NT2/D1 (cell line): ENCODE measurements around the gene KCTD15.

Source experiments
- DNase-seq: peaks from one replicate; pipeline ENCODE4 v3.0.0-alpha.2; 2011; ENCODE audit warnings: low read depth, low spot score
- H3K27me3 ChIP-seq: 2 replicates; pipeline ENCODE4 v1.6.0; 2011; ENCODE audit warnings: mild to moderate bottlenecking; ENCODE audit not compliant: insufficient read length, insufficient read depth
- H3K36me3 ChIP-seq: 2 replicates; pipeline ENCODE4 v1.6.1; 2011; ENCODE audit warnings: mild to moderate bottlenecking, low read length, mixed read lengths; ENCODE audit not compliant: insufficient read depth, insufficient read length
- H3K4me1 ChIP-seq: 2 replicates; pipeline ENCODE4 v1.5.1; 2011; ENCODE audit not compliant: insufficient read depth, insufficient read length
- H3K4me3 ChIP-seq: 2 replicates; pipeline ENCODE4 v1.5.1; 2011; ENCODE audit warnings: low read depth; ENCODE audit not compliant: insufficient read length
- H3K9ac ChIP-seq: 2 replicates; pipeline ENCODE4 v1.6.0; 2011; ENCODE audit warnings: low read depth; ENCODE audit not compliant: insufficient read length
- H3K9me3 ChIP-seq: 2 replicates; pipeline ENCODE4 v1.5.1; 2011; ENCODE audit warnings: mild to moderate bottlenecking, low read length; ENCODE audit not compliant: insufficient read depth
- SUZ12 ChIP-seq: IDR thresholded peaks from 2 replicates; pipeline ENCODE4 v1.6.1; 2011; ENCODE audit not compliant: insufficient read length, insufficient read depth; ENCODE audit errors: extremely low read depth
- YY1 ChIP-seq: IDR thresholded peaks from 2 replicates; pipeline ENCODE4 v1.6.1; 2011; ENCODE audit not compliant: insufficient read length, insufficient read depth
- ZNF274 ChIP-seq: IDR thresholded peaks from 2 replicates; pipeline ENCODE4 v1.6.1; 2011; ENCODE audit warnings: mild to moderate bottlenecking, low read depth, low read length

KCTD15 gene

DNA sequence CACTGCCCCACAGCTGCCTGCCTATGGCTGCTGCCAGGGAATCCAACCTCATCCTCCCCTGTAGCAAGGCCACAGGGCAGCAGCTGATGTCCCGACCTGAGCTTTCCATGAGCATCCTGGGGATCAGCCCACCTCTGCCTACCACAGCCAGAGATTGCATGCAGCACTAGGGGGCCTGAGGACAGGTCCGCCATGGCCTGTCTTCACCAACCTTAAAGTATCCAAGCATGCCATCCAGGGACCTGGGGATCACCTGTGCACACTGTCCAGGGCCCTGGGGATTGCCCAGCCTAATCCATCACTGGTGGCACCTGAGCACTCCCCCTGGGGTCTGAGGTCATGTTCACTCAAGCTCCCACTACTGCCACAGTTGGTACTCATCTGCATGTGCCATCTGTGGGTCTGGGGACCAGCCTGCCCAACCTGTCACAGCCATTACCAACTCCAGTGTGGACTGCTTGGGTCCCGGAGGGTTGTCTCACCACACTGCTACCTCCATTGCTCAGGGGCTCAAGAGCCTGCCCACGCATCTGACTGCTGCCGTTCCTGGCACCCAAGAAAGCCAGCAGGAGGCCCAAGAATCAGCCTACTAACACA lies 53.0 kb downstream of the KCTD15 start:
- no peak overlapping the region for H3K4me3 ChIP-seq
- no peak for DNase-seq
- TF ChIP-seq ZNF274 (no peak), SUZ12 (no peak), YY1 (no peak)
- no peaks in the 10 kb centered on the region for H3K4me1 ChIP-seq
- H3K36me3 ChIP-seq, result no peaks in the 10 kb centered on the region
- no peaks in the 10 kb centered on the region for H3K27me3 ChIP-seq
- no peaks in the 10 kb centered on the region for H3K9me3 ChIP-seq
- no peak overlapping the region for H3K9ac ChIP-seq

DNA sequence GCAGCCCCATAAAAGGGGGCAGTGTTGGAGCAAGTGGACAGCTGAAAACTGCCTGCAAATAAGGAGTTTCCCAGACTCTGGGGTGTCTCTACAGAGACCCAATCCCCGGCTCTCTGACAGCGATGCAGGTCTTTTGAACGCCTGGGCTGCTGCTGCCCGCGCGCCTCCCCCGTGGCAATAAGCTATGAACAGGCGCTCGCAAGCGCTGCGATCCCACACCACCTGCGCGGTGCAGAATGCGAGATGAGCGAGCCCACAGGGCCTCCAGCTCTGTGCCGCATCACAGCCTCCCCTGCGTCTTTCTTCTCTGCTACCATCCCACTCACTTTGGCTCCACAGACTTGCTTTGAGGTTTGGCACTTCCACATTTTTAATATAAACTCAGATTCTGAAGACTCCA lies 62.3 kb downstream of the KCTD15 start:
- no peak for DNase-seq
- Histone ChIP-seq H3K9me3 (no peaks in the 10 kb centered on the region), H3K4me1 (no peaks in the 10 kb centered on the region), H3K36me3 (no peaks in the 10 kb centered on the region), H3K9ac (no peak overlapping the region), H3K4me3 (no peak overlapping the region), H3K27me3 (no peaks in the 10 kb centered on the region)
- no peak for TF ChIP-seq SUZ12
- TF ChIP-seq YY1, result no peak
- no peak for TF ChIP-seq ZNF274

DNA sequence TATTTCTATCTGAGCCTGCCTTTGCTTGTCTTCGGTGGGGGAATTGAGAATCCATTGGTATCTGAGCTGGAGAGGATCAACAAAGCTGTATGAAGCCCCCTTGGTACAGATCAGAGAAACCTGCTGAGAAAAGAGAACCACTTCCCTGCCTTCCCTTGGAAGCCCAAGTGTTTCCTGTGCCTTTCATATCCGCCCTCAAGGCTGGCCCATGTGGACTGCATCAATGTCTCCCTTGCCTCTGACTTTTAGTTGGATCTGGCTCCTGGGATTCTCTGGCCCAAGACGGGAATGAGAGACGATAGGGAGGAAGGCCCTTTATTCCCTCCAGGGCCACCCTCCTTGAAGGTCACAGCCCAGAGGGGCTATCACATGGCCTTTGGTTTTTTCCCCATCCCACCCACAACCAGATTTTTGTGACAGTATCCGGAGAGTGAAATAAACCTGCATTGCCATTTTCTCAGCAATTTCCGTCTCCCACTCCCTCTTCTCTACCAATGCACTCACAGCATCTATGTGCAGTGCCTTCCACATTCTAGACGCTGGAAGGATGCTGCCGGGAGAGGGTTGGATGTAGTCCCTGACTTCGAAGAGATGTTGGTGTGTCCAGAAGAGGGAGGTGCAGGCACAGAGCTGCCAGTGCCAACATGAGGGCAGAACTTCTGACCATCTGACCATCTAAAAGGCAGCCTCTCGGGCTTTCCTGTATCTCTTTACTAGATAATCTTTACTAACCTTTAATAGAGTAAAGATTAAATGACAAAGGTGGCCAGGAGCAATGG lies 63.8 kb downstream of the KCTD15 start:
- H3K27me3 ChIP-seq, result no peaks in the 10 kb centered on the region
- no peak for TF ChIP-seq ZNF274
- TF ChIP-seq SUZ12, result no peak
- no peak for TF ChIP-seq YY1
- H3K36me3 ChIP-seq, result no peaks in the 10 kb centered on the region
- no peak overlapping the region for H3K4me3 ChIP-seq
- no peaks in the 10 kb centered on the region for H3K9me3 ChIP-seq
- H3K4me1 ChIP-seq, result no peaks in the 10 kb centered on the region
- no peak for DNase-seq
- H3K9ac ChIP-seq, result no peak overlapping the region

DNA sequence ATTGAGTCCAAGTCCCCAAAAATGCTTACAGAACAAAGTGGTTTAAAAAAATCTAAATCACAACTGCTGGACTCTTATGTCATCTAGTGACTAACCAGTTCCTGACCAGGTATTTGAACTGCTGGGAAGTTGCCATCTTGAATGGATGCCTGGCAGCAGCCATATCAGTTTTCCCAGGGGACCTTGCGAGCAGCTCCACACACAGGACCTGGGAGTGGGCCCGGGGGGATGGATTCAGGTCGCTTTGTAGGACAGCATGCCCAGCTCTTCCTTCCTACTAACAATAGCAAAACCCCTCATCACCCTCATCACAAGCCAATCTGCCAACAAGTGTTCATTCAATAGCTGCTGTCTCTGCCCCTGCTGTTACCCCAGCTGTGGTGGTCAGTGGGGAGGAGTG lies 65.3 kb downstream of the KCTD15 start:
- Histone ChIP-seq H3K27me3 (no peaks in the 10 kb centered on the region), H3K4me1 (no peaks in the 10 kb centered on the region), H3K4me3 (no peak overlapping the region), H3K36me3 (no peaks in the 10 kb centered on the region), H3K9ac (no peak overlapping the region), H3K9me3 (no peaks in the 10 kb centered on the region)
- no peak for DNase-seq
- no peak for TF ChIP-seq YY1
- TF ChIP-seq ZNF274, result no peak
- TF ChIP-seq SUZ12, result no peak

DNA sequence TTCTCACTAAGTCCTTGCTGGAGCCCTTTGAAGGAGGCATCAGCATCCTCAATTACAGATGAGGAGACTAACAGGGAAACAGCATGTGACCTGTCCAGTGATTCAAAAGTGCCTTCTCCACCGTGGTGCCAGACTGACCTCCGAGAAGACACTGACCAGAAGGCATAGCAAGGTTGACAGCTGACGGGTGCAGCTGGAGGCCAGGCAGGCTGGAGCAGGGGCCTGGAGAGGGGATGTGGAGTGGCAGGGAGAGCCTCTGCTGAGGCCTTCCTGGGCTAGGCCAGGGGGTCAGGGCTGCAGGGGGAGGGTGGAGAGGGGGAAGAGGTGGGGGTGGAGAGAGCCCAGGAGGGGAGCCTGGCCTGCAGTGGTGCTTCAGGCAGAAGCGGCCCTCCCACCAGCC lies 66.3 kb downstream of the KCTD15 start:
- Histone ChIP-seq H3K27me3 (no peaks in the 10 kb centered on the region), H3K4me1 (no peaks in the 10 kb centered on the region), H3K36me3 (no peaks in the 10 kb centered on the region), H3K9me3 (no peaks in the 10 kb centered on the region), H3K9ac (no peak overlapping the region), H3K4me3 (no peak overlapping the region)
- no peak for DNase-seq
- no peak for TF ChIP-seq ZNF274
- TF ChIP-seq SUZ12, result no peak
- TF ChIP-seq YY1, result no peak

DNA sequence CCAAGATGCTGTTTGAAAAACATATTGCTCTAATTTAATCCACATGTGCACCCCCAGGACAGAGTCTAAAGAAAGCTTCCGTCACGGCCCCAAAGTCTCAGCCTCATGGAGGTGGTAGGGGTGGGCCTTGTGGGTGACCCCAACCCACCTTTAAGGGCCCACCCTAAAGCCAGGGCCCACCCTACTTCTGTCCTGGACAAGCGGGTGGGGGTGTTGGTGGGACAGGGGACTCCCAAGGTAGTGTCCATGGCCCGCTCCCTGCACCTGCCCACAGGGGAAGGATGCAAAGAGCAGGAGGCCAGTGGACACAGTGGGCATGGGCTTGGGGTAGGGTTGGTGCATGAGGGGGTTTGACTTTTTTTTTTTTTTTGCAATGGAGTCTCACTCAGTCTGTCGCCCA lies 66.8 kb downstream of the KCTD15 start:
- Histone ChIP-seq H3K4me3 (no peak overlapping the region), H3K9ac (no peak overlapping the region), H3K9me3 (no peaks in the 10 kb centered on the region), H3K27me3 (no peaks in the 10 kb centered on the region), H3K36me3 (no peaks in the 10 kb centered on the region), H3K4me1 (no peaks in the 10 kb centered on the region)
- DNase-seq, result no peak
- TF ChIP-seq SUZ12, result no peak
- TF ChIP-seq YY1, result no peak
- no peak for TF ChIP-seq ZNF274

DNA sequence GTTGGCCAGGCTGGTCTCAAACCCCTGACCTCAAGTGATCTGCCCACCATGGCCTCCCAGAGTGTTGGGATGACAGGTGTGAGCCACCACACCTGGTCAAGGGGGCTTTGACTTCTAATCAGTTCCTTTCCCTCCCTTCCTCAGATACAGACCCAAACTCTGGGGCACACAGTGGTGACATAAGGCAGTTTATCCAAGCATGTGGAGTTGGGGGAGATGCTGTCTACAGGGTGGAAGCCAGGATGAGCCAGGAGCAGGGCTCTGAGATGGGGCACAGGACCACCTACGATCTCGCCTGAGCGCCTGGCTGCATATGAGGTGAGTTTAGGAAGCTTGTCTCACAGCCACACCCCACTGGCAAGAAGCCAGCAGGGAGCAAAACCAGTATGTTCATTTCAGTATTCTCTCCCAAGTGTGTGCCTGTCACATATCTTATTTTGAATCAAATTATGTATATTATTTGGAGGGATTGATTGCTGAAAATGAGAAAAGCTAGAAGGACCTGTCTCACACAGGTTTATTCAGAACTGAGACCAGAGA lies 67.7 kb downstream of the KCTD15 start:
- no peaks in the 10 kb centered on the region for H3K36me3 ChIP-seq

More for the DNA sequence above, 67.7 kb downstream of the KCTD15 start:
- TF ChIP-seq YY1, result no peak
- TF ChIP-seq SUZ12, result no peak
- no peak for TF ChIP-seq ZNF274
- H3K4me3 ChIP-seq, result no peak overlapping the region
- H3K4me1 ChIP-seq, result peaks cover 3% of the 10 kb centered on the region
- H3K9me3 ChIP-seq, result no peaks in the 10 kb centered on the region
- no peaks in the 10 kb centered on the region for H3K27me3 ChIP-seq
- H3K9ac ChIP-seq, result no peak overlapping the region
- DNase-seq, result no peak
